Stomach smooth muscle (tissue), 2 donors: ENCODE data around the gene WDR37.
"Not testable (repeated sequence)": the region's sequence is repeated elsewhere in the genome, so short reads cannot be mapped to it uniquely, and the experiment has no call there.

Experiments
- H3K27ac ChIP-seq: one replicate; pipeline ENCODE4 v1.7.0; 2013; ENCODE audit warnings: mild to moderate bottlenecking, low read length, inconsistent platforms
- H3K27me3 ChIP-seq, 2 donors: one replicate each; pipeline ENCODE4 v1.7.0; 2013; ENCODE audit warnings: low read length in 2 of 2; ENCODE audit not compliant: insufficient read depth in 2 of 2, control insufficient read depth in 1 of 2
- H3K36me3 ChIP-seq, 2 donors: one replicate each; pipeline ENCODE4 v1.7.0; 2013; ENCODE audit warnings: low read length in 2 of 2; ENCODE audit not compliant: control insufficient read depth in 2 of 2, insufficient read depth in 2 of 2
- H3K4me1 ChIP-seq: one replicate; pipeline ENCODE4 v1.7.0; 2013; ENCODE audit warnings: low read length; ENCODE audit not compliant: control insufficient read depth, insufficient read depth
- H3K4me3 ChIP-seq, 2 donors: one replicate each; pipeline ENCODE4 v1.7.0; 2013; ENCODE audit warnings: low read length in 2 of 2
- H3K9ac ChIP-seq, 2 donors: one replicate each; pipeline ENCODE4 v1.7.0; 2013; ENCODE audit warnings: low read length in 2 of 2, mild to moderate bottlenecking in 1 of 2
- H3K9me3 ChIP-seq, 2 donors: one replicate each; pipeline ENCODE4 v1.7.0; 2013; ENCODE audit warnings: low read length in 2 of 2; ENCODE audit not compliant: control insufficient read depth in 2 of 2
- donor health status: healthy.
- donor health status: Pancreatic carcinoma.

WDR37 gene

DNA sequence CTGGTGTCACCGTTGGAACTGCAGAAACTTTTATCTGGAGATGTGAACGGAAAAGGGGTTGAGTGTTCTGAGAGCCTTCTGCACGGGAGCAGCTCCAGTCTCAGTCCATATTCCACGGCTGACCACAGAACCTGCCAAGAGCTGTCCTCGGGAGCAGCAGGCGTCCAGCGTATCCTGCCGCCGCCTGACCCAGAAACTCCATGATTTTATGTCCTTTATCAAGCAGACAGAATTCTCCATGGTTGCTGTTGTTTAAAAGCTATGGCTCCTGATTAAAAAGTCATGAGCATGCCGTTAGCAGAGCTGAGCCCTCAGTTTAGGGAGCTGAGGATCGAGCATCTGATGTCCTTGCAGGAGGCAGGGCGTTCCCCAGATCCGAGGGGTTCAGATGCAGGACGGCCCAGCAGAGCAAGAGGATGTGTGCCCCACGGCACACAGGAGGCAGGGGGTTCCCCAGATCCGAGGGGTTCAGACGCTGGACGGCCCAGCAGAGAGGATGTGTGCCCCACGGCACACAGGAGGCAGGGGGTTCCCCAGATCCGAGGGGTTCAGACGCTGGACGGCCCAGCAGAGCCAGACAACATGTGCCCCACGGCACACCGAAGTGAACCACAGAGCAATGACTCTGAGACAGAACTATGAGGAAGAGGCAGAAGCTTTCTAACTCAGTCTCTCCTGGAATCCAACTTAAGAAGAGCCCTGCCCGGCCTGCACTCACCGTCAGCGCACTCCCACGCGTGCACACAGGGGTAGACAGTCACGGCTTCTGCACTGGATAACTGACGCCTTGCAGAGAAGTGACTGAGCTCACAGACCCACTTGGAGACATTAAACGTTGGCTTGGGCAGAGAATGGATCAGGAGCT, 96.4 kb downstream of the WDR37 start:
- H3K27ac ChIP-seq, result no peak overlapping the region
- H3K4me1 ChIP-seq, result no peaks in the 10 kb centered on the region
- H3K9ac ChIP-seq, result no peak overlapping the region
- H3K27me3 ChIP-seq, result peaks cover 5 to 8% of the 10 kb centered on the region in 2 donors
- H3K4me3 ChIP-seq, result no peak overlapping the region
- H3K36me3 ChIP-seq, result no peaks in the 10 kb centered on the region
- H3K9me3 ChIP-seq, result no peaks in the 10 kb centered on the region

DNA sequence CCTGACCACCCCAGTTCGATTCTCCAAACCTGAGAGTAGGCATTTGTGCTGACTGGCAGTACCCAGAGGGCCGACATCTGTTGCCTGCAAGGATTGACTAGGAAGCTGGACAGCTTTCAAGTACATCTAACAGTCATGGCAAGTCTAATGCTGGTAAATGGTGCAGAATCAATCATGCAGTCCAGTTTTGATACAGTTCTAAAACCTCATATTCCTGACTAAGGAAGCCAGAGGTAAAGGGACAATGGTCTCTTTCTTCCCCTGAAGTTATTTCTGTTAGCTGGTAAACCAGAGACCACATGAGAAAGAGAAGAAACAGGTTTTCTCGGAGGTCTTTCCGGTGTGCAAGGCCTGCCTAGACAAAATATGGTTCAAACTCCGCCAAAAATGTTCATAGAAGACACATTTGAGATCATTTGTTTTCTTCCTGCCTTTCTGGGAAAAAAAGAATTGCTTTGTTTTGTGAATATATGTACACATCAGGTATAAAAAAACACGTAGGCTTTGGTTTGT, 97.1 kb downstream of the WDR37 start:
- Histone ChIP-seq H3K4me3 (no peak overlapping the region), H3K27me3 (peaks cover 5 to 8% of the 10 kb centered on the region in 2 donors), H3K9ac (no peak overlapping the region), H3K36me3 (no peaks in the 10 kb centered on the region), H3K9me3 (no peaks in the 10 kb centered on the region), H3K4me1 (no peaks in the 10 kb centered on the region), H3K27ac (no peak overlapping the region)

DNA sequence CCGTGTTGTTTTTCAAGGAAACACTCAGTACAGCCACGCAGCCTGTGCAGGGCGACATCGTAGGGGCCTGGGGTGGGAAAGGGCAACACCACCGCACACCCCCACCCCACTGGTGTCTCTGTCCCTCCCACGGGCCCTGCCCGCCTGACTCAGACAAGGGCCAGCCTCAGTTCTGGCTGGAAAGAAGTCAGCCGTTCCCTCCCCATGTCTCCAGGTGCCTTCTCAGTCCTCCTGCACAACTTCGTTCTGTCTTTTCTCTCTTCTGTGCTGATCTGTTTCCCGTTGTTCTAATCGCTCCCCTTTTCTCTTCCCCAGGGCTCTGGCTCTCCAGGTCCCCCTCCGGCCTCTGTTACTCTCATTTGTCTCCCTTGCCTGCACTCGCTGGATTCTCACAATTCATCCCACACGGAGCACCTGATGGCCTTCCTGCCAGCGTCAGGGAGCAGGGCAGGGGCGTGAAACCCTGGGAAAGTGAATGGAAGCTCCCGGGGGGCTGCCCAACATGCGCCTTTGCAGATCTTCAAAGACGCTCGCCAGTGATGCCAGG, 97.7 kb downstream of the WDR37 start:
- no peaks in the 10 kb centered on the region for H3K9me3 ChIP-seq
- H3K27ac ChIP-seq, result no peak overlapping the region
- H3K27me3 ChIP-seq, result peaks cover 5 to 8% of the 10 kb centered on the region in 2 donors
- no peak overlapping the region for H3K9ac ChIP-seq
- H3K4me3 ChIP-seq, result no peak overlapping the region
- no peaks in the 10 kb centered on the region for H3K36me3 ChIP-seq
- no peaks in the 10 kb centered on the region for H3K4me1 ChIP-seq

DNA sequence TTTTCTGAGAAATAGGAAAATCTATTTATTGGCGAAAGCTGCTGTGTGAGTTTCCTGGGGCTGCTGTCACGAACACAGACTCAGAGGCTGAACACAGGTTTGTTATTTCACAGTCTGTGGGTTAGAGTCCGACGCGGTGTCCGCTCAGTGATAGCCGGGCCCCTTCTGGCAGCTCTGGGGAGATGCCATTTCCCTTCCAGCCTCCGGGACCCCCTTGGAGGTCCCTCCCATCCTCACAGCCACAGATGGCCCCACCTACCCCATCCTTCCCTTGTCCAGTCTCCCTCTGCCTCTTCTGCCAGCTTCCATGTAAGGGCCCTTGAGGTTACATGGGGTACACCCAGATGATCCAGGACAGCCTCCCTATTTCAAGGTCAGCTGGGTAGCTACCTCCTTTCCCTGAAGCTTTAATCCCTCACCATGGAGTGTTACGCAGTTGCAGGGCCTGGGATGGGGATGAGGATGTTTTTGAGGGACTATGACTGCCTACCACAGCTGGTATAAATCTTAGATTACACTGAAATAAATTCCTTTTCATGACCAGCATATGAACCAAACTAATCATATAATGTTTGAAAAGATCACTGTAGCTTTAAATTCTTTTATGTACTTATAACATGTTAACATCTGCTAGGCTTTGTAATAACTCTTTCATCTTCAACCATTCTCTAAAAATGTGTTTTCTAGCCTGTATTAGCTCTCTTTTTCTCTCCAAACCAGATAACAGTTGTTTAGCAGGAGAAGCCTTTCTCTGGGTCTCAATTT, 98.5 kb downstream of the WDR37 start:
- H3K9me3 ChIP-seq, result no peaks in the 10 kb centered on the region
- no peak overlapping the region for H3K27ac ChIP-seq
- H3K27me3 ChIP-seq, result peaks cover 5 to 8% of the 10 kb centered on the region in 2 donors
- no peak overlapping the region for H3K4me3 ChIP-seq
- H3K9ac ChIP-seq, result no peak overlapping the region
- H3K4me1 ChIP-seq, result no peaks in the 10 kb centered on the region
- H3K36me3 ChIP-seq, result no peaks in the 10 kb centered on the region

DNA sequence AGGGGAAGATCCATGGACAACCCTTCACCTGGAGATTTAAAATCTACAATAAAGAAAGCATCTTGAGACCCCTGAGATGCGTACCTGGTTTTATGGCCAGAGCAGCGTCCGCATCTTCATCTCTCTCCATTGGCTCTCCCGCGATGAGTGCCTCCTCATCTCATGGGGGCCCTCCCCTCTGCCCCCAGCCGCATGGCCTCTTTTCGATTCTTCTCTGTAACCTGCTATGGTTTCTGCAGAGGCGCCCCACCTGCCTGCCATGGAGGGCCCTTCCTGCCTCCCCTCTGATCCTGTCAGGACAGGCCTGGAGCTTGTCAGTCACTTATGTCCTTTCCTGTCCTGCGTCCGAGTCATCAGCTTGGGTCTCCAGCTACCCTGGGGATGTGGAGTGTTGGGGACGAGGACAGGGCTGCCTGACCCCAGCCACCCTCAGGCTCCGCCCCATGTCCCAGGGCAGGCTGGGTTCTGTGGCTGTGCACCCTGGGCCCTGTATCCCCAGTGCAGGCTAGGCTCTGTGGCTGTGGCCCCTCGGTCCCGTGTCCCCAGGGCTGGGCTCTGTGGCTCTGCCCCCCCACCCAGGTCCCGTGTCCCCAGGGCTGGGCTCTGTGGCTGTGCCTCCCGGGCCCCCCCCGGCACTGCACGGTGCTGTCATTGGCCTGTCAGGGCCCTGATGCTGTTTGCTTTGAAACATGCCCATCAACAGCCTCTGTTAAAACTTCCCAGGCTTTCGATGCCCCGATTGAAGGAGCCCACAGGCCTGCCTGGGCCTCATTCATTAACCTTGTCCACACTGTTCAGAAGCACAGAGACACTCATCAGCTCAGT, 99.8 kb downstream of the WDR37 start:
- Histone ChIP-seq H3K4me1 (no peaks in the 10 kb centered on the region), H3K27me3 (peaks cover 0 to 3% of the 10 kb centered on the region in 2 donors), H3K4me3 (no peak overlapping the region), H3K9me3 (no peaks in the 10 kb centered on the region), H3K27ac (no peak overlapping the region), H3K9ac (no peak overlapping the region), H3K36me3 (no peaks in the 10 kb centered on the region)

DNA sequence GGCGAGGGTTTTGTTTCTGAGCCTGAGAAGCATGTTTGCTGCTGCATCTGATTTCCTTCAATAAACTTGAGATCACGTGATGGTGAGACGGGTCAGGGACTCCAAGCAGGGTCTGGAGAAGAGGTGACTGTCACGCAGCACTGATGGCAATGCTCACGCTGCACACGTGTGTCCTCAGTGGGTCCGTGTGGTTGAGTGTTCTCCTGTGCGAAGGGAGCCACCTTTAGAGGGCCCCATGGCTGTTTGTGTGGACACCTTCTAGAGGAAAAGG, 100.4 kb downstream of the WDR37 start:
- Histone ChIP-seq H3K27ac (no peak overlapping the region), H3K27me3 (peaks cover 0 to 3% of the 10 kb centered on the region in 2 donors), H3K36me3 (no peaks in the 10 kb centered on the region), H3K9ac (no peak overlapping the region), H3K4me1 (no peaks in the 10 kb centered on the region), H3K9me3 (no peaks in the 10 kb centered on the region), H3K4me3 (no peak overlapping the region)

DNA sequence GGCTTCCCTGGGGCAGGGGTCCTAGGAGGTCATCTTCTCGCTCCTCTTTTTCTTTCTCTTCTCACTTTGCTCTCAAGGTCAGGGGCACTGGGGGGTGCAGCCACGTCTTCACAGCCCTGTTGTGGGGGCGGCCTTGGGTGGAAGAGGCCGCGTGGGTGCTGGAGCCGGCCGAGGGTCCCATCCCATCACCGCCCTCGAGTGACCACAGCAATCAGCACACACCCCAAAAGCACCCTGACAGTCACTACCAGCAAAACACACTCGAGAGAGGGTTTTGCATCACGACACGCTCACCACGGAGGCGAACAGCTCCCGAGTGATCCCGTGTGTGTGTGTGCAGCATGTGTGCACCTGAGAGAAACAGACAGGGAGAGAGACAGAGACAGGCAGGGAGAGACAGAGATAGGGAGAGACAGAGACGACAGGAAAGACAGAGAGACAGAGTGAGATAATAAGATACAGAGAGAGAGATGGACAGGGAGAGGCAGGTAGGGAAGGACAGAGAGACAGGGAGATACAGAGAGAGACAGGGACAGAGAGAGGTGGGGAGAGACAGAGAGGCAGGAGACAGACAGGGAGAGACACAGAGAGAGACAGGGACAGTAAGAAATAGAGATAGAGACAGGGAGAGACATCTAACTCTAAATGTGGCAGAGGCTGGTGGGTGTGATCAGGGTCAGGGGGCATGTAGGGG, 100.9 kb downstream of the WDR37 start:
- Histone ChIP-seq H3K9ac (no peak overlapping the region), H3K27me3 (peaks cover 0 to 3% of the 10 kb centered on the region in 2 donors), H3K36me3 (no peaks in the 10 kb centered on the region), H3K4me1 (no peaks in the 10 kb centered on the region), H3K27ac (no peak overlapping the region), H3K9me3 (no peaks in the 10 kb centered on the region), H3K4me3 (no peak overlapping the region)

DNA sequence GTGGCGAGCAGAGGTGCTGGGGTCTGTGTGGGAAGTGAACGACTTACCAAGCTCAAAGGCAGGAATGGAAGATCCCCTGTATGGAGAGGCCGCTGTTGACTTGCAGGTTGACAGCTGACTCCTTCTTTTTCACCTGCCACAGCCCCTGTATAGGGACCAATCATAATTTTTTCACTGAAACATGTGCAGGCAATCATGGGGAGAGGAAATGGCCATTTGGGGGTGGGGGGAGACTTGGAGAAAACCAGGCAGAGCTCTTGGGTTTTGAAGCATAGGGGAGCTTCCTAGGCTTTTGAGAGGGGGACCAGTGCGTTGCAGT, 101.4 kb downstream of the WDR37 start:
- Histone ChIP-seq H3K4me3 (no peak overlapping the region), H3K9me3 (no peaks in the 10 kb centered on the region), H3K4me1 (no peaks in the 10 kb centered on the region), H3K9ac (no peak overlapping the region), H3K36me3 (no peaks in the 10 kb centered on the region), H3K27ac (no peak overlapping the region), H3K27me3 (peaks cover 0 to 3% of the 10 kb centered on the region in 2 donors)

DNA sequence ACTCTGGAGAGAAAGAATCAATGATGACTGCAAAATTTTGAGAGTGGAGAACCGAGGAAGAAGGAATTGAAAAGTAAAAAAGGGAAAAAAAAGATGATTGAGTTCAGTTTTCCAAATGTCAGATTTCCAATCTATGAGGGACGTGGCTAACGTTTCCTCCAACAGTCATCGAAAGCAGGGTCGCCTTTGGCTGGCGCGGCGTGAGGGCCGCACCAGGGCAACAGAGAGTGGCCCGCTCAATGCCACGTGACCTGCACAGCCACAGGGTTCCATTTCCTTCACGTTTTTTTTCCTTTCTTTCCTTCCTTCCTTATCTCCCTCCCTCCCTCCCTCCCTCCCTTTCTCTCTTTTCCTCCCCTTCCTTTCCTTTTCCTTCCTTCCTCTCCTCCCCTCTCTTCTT, 101.9 kb downstream of the WDR37 start:
- Histone ChIP-seq H3K36me3 (no peaks in the 10 kb centered on the region), H3K4me1 (no peaks in the 10 kb centered on the region), H3K27me3 (peaks cover 0 to 3% of the 10 kb centered on the region in 2 donors), H3K9ac (no peak overlapping the region), H3K9me3 (no peaks in the 10 kb centered on the region), H3K27ac (no peak overlapping the region), H3K4me3 (no peak overlapping the region)

DNA sequence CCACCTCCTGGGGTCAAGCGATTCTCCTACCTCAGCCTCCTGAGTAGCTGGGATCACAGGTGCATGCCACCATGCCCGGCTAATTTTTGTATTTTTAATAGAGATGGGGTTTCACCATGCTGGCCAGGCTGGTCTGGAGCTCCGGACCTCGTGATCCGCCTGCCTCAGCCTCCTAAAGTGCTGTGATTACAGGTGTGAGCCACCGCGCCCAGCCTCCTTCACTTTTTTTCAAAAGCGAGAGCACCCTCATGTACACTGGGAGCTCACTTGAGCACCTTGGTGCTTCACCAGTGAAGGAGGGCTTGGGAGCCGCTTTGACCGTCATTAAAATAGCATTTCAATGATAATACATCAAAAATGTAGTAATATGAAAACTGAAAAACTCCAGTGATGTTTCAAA, 102.4 kb downstream of the WDR37 start:
- H3K36me3 ChIP-seq, H3K27ac ChIP-seq, H3K9ac ChIP-seq, H3K27me3 ChIP-seq, H3K4me3 ChIP-seq, H3K9me3 ChIP-seq, H3K4me1 ChIP-seq: not testable (repeated sequence)
